Raji (cell line): ENCODE data around the gene AMY1B.
"Not testable (repeated sequence)": the region's sequence is repeated elsewhere in the genome, so short reads cannot be mapped to it uniquely, and the experiment has no call there.

ENCODE experiments used
- POLR2A ChIP-seq: IDR thresholded peaks from 2 replicates; pipeline ENCODE4 v1.6.1; 2011; ENCODE audit warnings: low read depth, low read length, control low read depth; ENCODE audit not compliant: insufficient read depth

The AMY1B gene

GRCh38 chr1:103696110-103696509, at the start of gene AMY1B:
Gene AMY1B, minus strand, starts transcription at chr1:103696210. Its CDS starts 571 bp downstream, at chr1:103695639.
- not testable (repeated sequence) for TF ChIP-seq POLR2A

GRCh38 chr1:103655460-103655859, 40.5 kb downstream of the AMY1B start, which contains the start of gene AMY1A:
Gene AMY1A, plus strand, starts transcription at chr1:103655760. Its CDS starts 571 bp downstream, at chr1:103656331.
- TF ChIP-seq POLR2A, result not testable (repeated sequence)
